DOHH2 (cell line): Measurements from ENCODE around the gene MAN1C1.

Experiments used
- EZH2phosphoT487 ChIP-seq: fragments of 200-600 bp; sonication (generic); IDR thresholded peaks from 2 replicates; pipeline ENCODE4 v1.6.1; 2017; ENCODE audit warnings: borderline replicate concordance, mild to moderate bottlenecking, antibody characterized with exemption, low read length, moderate library complexity, mixed read lengths
- TF ChIP-seq, protein P1 (sequence below): fragments of 200-600 bp; sonication (generic); IDR thresholded peaks from one replicate; pipeline ENCODE4 v1.5.1; 2014; ENCODE audit warnings: antibody characterized with exemption, mild to moderate bottlenecking, low read depth, low read length; ENCODE audit not compliant: poor library complexity, severe bottlenecking

DNA sequence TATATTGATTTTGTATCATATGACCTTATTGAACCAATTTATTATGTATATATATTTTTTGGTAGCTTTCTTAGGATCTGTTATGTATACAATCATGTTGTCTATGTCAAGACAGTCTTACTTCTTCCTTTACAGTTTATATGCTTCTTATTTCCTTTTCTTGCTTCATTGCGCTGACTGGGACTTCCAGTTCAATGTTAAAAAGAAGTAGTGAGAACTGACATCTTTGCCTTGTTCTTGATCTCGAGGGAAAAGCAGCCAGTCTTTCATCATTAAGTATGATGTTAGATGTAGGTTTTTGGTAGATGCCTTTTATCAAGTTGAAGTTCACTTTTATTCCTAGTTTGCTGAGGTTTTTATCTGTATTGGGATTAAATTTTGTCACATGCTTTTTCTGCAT, 17.5 kb downstream of the MAN1C1 start:
- TF ChIP-seq, protein P1, sequence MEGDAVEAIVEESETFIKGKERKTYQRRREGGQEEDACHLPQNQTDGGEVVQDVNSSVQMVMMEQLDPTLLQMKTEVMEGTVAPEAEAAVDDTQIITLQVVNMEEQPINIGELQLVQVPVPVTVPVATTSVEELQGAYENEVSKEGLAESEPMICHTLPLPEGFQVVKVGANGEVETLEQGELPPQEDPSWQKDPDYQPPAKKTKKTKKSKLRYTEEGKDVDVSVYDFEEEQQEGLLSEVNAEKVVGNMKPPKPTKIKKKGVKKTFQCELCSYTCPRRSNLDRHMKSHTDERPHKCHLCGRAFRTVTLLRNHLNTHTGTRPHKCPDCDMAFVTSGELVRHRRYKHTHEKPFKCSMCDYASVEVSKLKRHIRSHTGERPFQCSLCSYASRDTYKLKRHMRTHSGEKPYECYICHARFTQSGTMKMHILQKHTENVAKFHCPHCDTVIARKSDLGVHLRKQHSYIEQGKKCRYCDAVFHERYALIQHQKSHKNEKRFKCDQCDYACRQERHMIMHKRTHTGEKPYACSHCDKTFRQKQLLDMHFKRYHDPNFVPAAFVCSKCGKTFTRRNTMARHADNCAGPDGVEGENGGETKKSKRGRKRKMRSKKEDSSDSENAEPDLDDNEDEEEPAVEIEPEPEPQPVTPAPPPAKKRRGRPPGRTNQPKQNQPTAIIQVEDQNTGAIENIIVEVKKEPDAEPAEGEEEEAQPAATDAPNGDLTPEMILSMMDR: no peak
- no peak for TF ChIP-seq EZH2phosphoT487
